GM23248 (cell line): ENCODE results near the gene LSS.

Source experiments
- EZH2 ChIP-seq: fragments of 200-600 bp; sonication (generic); IDR thresholded peaks from 2 replicates; pipeline ENCODE4 v1.6.1; 2018; ENCODE audit warnings: antibody characterized with exemption, mild to moderate bottlenecking; ENCODE audit not compliant: insufficient read depth, poor library complexity, severe bottlenecking
- EZH2phosphoT487 ChIP-seq: fragments of 200-600 bp; sonication (generic); IDR thresholded peaks from 2 replicates; pipeline ENCODE4 v1.6.1; 2018; ENCODE audit warnings: antibody characterized with exemption, moderate library complexity, mild to moderate bottlenecking, low read depth; ENCODE audit not compliant: insufficient read depth

GRCh38 chr21:46163380-46163779, 65.2 kb downstream of the LSS start:
- TF ChIP-seq EZH2 (no peak), EZH2phosphoT487 (no peak)
